Measurements from ENCODE around the gene FLT3LG. TPM values are rescaled to one million over a fixed set of nuclear protein-coding genes. Genes with fewer than 3 reads are reported as not detected.

The FLT3LG gene
- total RNA-seq, 1 experiment from 2014 or later, result 0.18 TPM

GRCh38 chr19:49533551-49534488 lies 59.8 kb downstream of the FLT3LG start:
- peak overlapping the region; percentile 98 for H3K4me2 ChIP-seq (ENCODE audit: low read length)
- H3K36me3 ChIP-seq (ENCODE audit: low read depth, low read length), result no peaks in the 10 kb centered on the region
- H4K20me1 ChIP-seq (ENCODE audit: low read length), result no peaks in the 10 kb centered on the region
- H3K4me1 ChIP-seq (ENCODE audit: insufficient read depth, low read length), result peaks cover 11% of the 10 kb centered on the region; the same call in 1 of the 2 replicates
- intact Hi-C loops (cut with micrococcal nuclease), result loop anchor here (1.0 kb wide), 1 partner anchor 21 kb away; no protein-coding TSS in a partner anchor
- H3K27me3 ChIP-seq (ENCODE audit: low read length), result no peaks in the 10 kb centered on the region
- H3K9ac ChIP-seq (ENCODE audit: low read length), result peak overlapping the region; percentile 42
- peak overlapping the region; percentile 84 for H3K4me3 ChIP-seq (ENCODE audit: low read length)
- no peaks in the 10 kb centered on the region for H3F3A ChIP-seq (ENCODE audit: low read length, unreplicated experiment)
- peak overlapping the region; percentile 98 for H2AFZ ChIP-seq (ENCODE audit: low read length)
- H3K9me3 ChIP-seq (ENCODE audit: low read length), result no peaks in the 10 kb centered on the region
- TF ChIP-seq EZH2phosphoT487 (IDR thresholded peaks at IDR 0.05; ENCODE audit: borderline replicate concordance, low read length), result no peak
- TF ChIP-seq CTCF (conservative IDR thresholded peaks at IDR 0.05; ENCODE audit: low read depth, low read length), result peak; percentile 51
- TF ChIP-seq EZH2 (IDR thresholded peaks at IDR 0.05; ENCODE audit: low read length, unreplicated experiment), result no peak
- ChIA-PET CTCF (interaction anchor here (0.5 to 1.0 kb wide), 4 partner anchors 12 to 602 kb away, joined by 3 to 5 read pairs (median 4); no protein-coding TSS in a partner anchor), POLR2A (ENCODE audit: unreplicated experiment) (no interaction called here)
- H3K9me2 ChIP-seq (replicated peaks; ENCODE audit: low read length), result no peaks in the 10 kb centered on the region
- no peak overlapping the region for H3K27ac ChIP-seq (ENCODE audit: low read length)
- H3K79me2 ChIP-seq (ENCODE audit: low read length), result no peaks in the 10 kb centered on the region
- BruUV-seq (replicated peaks), result no TSS peak
- DNase-seq (peak; percentile 68), ATAC-seq (peak; percentile 87)

GRCh38 chr19:49534632-49535385 lies 60.8 kb downstream of the FLT3LG start:
- Histone ChIP-seq H3K79me2 (ENCODE audit: low read length) (no peaks in the 10 kb centered on the region), H3K9me2 (replicated peaks; ENCODE audit: low read length) (no peaks in the 10 kb centered on the region), H3K9ac (ENCODE audit: low read length) (no peak overlapping the region), H3K36me3 (ENCODE audit: low read depth, low read length) (no peaks in the 10 kb centered on the region), H3K27me3 (ENCODE audit: low read length) (no peaks in the 10 kb centered on the region), H3K4me3 (ENCODE audit: low read length) (peak overlapping the region; percentile 84), H3F3A (ENCODE audit: low read length, unreplicated experiment) (no peaks in the 10 kb centered on the region), H2AFZ (ENCODE audit: low read length) (peak overlapping the region; percentile 98), H3K4me1 (ENCODE audit: insufficient read depth, low read length) (peaks cover 11% of the 10 kb centered on the region; the same call in 1 of the 2 replicates), H3K4me2 (ENCODE audit: low read length) (peak overlapping the region; percentile 98), H3K9me3 (ENCODE audit: low read length) (no peaks in the 10 kb centered on the region), H3K27ac (ENCODE audit: low read length) (no peak overlapping the region), H4K20me1 (ENCODE audit: low read length) (no peaks in the 10 kb centered on the region)
- TF ChIP-seq EZH2phosphoT487 (IDR thresholded peaks at IDR 0.05; ENCODE audit: borderline replicate concordance, low read length), result no peak
- TF ChIP-seq CTCF (conservative IDR thresholded peaks at IDR 0.05; ENCODE audit: low read depth, low read length), result no peak
- no peak for TF ChIP-seq EZH2 (IDR thresholded peaks at IDR 0.05; ENCODE audit: low read length, unreplicated experiment)
- ATAC-seq (no peak), DNase-seq (no peak)
- intact Hi-C loops (cut with micrococcal nuclease), result no loop called here
- ChIA-PET POLR2A (ENCODE audit: unreplicated experiment) (no interaction called here), CTCF (interaction anchor here (0.5 to 1.2 kb wide), 6 partner anchors 11 to 601 kb away, joined by 3 to 13 read pairs (median 4); no protein-coding TSS in a partner anchor)
- BruUV-seq (replicated peaks), result no TSS peak

Small RNA genes within 50 kb of the gene (microRNA-seq; reads per million reads assigned to microRNA genes)
- gene MIR150 (ENCODE audit: unreplicated experiment), result 3.3 reads per million, percentile 9 among the genes with 10 or more reads in this experiment

Other genes starting within 250 kb of the FLT3LG start
- not detected in 2 replicates for gene SLC6A16, start 149.0 kb upstream of the FLT3LG start, total RNA-seq (2014; rRNA removed)
- gene CD37, start 138.8 kb upstream of the FLT3LG start, total RNA-seq (2014; rRNA removed), result not detected in 2 replicates
- gene TEAD2, start 111.8 kb upstream of the FLT3LG start, total RNA-seq (2014; rRNA removed), result 56.2 and 72.2 TPM in 2 replicates
- gene DKKL1, start 110.3 kb upstream of the FLT3LG start, total RNA-seq (2014; rRNA removed), result 2.4 and 4.2 TPM in 2 replicates
- not detected in 2 replicates for gene KASH5, start 86.0 kb upstream of the FLT3LG start, total RNA-seq (2014; rRNA removed)
- not detected in 2 replicates for gene PTH2, start 50.8 kb upstream of the FLT3LG start, total RNA-seq (2014; rRNA removed)
- not detected in 2 replicates for gene GFY, start 48.8 kb upstream of the FLT3LG start, total RNA-seq (2014; rRNA removed)
- 0.11 TPM in 1 of 2 replicates, not detected in the other for gene SLC17A7, start 32.7 kb upstream of the FLT3LG start, total RNA-seq (2014; rRNA removed)
- gene PIH1D1, start 22.4 kb upstream of the FLT3LG start, total RNA-seq (2014; rRNA removed), result 171 and 200 TPM in 2 replicates
- not detected in 2 replicates for gene ALDH16A1, start 21.0 kb upstream of the FLT3LG start, total RNA-seq (2014; rRNA removed)
- gene RPL13A, start 13.4 kb downstream of the FLT3LG start, total RNA-seq (2014; rRNA removed), result 3,023 and 3,169 TPM in 2 replicates
- gene RPS11, start 22.2 kb downstream of the FLT3LG start, total RNA-seq (2014; rRNA removed), result 3,913 and 5,174 TPM in 2 replicates
- gene FCGRT, start 38.4 kb downstream of the FLT3LG start, total RNA-seq (2014; rRNA removed), result 46.3 and 46.7 TPM in 2 replicates
- gene RCN3, start 53.8 kb downstream of the FLT3LG start, total RNA-seq (2014; rRNA removed), result 33.7 and 70.4 TPM in 2 replicates
- gene NOSIP, start 106.3 kb downstream of the FLT3LG start, total RNA-seq (2014; rRNA removed), result 195 and 214 TPM in 2 replicates
- gene PRRG2, start 107.1 kb downstream of the FLT3LG start, total RNA-seq (2014; rRNA removed), result 16.4 and 17.0 TPM in 2 replicates
- gene PRR12, start 117.0 kb downstream of the FLT3LG start, total RNA-seq (2014; rRNA removed), result 14.6 and 25.7 TPM in 2 replicates
- 24.0 and 32.0 TPM in 2 replicates for gene RRAS, start 165.9 kb downstream of the FLT3LG start, total RNA-seq (2014; rRNA removed)
- 46.8 and 78.6 TPM in 2 replicates for gene SCAF1, start 168.0 kb downstream of the FLT3LG start, total RNA-seq (2014; rRNA removed)
- 223 and 236 TPM in 2 replicates for gene IRF3, start 191.6 kb downstream of the FLT3LG start, total RNA-seq (2014; rRNA removed)
- gene BCL2L12, start 191.7 kb downstream of the FLT3LG start, total RNA-seq (2014; rRNA removed), result 82.5 and 104 TPM in 2 replicates
- gene PRMT1, start 203.1 kb downstream of the FLT3LG start, total RNA-seq (2014; rRNA removed), result 625 and 761 TPM in 2 replicates
- gene ADM5, start 215.4 kb downstream of the FLT3LG start, total RNA-seq (2014; rRNA removed), result 5.0 and 6.3 TPM in 2 replicates
- 11.5 and 13.6 TPM in 2 replicates for gene CPT1C, start 216.9 kb downstream of the FLT3LG start, total RNA-seq (2014; rRNA removed)